ENCODE data around the gene ARMC9. TPM values are rescaled to one million over a fixed set of nuclear protein-coding genes. Genes with fewer than 3 reads are reported as not detected.
A peak's percentile ranks its signal among the peaks of the same experiment; 100 is the strongest.

Gene ARMC9
- total and polyA plus RNA-seq, 8 donors, result 4.5 to 114 (median 11.0) TPM

DNA sequence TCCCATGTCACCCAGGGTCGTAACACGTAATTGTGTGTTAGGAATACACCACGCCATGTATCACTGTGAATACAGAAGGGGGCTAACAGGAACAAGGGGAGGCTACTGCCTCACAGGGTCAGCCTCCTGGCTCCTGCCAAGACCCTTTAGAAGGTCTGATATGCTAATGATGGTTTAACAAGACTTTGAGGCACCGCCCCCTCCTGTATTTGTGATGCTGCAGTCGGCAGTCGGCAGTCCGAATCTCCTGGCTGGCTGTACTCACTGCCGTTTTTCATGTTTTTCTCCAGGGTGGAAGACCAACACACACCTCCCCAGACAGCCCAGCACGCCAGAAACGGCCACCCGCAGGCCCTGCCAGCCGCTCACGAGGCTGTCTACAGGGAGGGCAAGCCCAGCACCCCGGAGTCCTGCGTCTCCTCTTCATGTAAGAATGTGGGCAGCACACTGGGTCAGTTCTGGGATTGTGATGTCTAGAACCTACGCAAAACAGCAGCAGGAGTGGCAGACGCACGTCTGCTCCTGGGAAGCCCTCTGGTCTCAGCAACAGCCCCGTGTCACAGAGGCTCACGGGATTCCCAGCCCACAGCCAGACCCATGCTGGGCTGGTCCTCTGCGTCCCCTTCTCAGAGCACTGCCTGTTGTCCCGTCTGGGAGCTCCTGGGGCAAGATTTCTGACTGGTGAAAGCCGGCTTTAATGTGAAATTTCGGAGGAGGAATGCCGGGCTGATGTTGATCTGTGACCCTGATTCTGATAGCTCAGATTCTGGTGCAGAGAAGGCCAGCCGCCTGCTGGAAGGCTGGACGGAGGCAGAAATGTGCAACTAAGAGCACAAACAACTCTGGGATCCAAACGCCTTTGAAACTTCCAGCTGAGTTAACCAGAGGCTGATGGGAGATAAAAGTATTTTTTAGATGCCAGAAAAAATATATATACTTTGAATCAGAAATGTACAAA lies 157.4 kb downstream of the ARMC9 start:
- Histone ChIP-seq H3K27ac (peak overlapping the region in 1 of 5 donors; percentile 32), H3K27me3 (no peaks in the 10 kb centered on the region), H3K4me3 (no peak overlapping the region), H3K9me3 (no peaks in the 10 kb centered on the region), H3K4me1 (peaks cover 0 to 16% (median 8%) of the 10 kb centered on the region in 4 donors), H3K36me3 (peaks cover 0 to 18% (median 8%) of the 10 kb centered on the region in 4 donors)
- intact Hi-C loops (cut with DNase I; ENCODE audit: low total_unique reads), result no loop called here
- peak in 1 of 2 donors; percentile 39 for DNase-seq
- no peak for TF ChIP-seq EP300 (IDR thresholded peaks at IDR 0.05)
- no peak for TF ChIP-seq POLR2A (IDR thresholded peaks at IDR 0.05)
- TF ChIP-seq POLR2AphosphoS5 (IDR thresholded peaks at IDR 0.05), result no peak
- TF ChIP-seq, protein P1, sequence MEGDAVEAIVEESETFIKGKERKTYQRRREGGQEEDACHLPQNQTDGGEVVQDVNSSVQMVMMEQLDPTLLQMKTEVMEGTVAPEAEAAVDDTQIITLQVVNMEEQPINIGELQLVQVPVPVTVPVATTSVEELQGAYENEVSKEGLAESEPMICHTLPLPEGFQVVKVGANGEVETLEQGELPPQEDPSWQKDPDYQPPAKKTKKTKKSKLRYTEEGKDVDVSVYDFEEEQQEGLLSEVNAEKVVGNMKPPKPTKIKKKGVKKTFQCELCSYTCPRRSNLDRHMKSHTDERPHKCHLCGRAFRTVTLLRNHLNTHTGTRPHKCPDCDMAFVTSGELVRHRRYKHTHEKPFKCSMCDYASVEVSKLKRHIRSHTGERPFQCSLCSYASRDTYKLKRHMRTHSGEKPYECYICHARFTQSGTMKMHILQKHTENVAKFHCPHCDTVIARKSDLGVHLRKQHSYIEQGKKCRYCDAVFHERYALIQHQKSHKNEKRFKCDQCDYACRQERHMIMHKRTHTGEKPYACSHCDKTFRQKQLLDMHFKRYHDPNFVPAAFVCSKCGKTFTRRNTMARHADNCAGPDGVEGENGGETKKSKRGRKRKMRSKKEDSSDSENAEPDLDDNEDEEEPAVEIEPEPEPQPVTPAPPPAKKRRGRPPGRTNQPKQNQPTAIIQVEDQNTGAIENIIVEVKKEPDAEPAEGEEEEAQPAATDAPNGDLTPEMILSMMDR (IDR thresholded peaks at IDR 0.05), result no peak
- 82 to 88% (median 84%) methylated on average over 23 to 28 of the region's 28 CpGs for WGBS, 5 donors

DNA sequence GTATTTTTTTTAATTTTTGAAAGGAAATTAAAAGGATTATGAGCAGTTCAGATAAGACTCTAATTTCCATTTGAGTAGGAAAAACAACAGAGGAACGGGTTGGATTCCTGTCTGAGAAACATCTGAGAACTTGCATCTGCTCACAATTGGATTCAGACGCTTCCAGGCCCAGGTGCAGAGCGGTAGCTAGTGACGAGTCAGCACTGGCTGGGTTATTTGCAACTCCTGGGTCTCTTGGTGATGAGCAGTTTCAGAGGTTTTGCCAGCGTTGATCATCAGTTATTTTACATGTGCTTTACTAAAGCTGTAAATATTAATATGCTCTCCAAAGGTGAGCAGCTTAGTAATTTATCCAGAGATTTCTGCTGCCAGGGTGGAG lies 158.0 kb downstream of the ARMC9 start:
- TF ChIP-seq POLR2AphosphoS5 (IDR thresholded peaks at IDR 0.05) (no peak), EP300 (IDR thresholded peaks at IDR 0.05) (no peak), POLR2A (IDR thresholded peaks at IDR 0.05) (no peak)
- TF ChIP-seq, protein P1 (IDR thresholded peaks at IDR 0.05), result no peak
- no peak overlapping the region for H3K4me3 ChIP-seq
- peaks cover 0 to 22% (median 15%) of the 10 kb centered on the region in 4 donors for H3K36me3 ChIP-seq
- DNase-seq, result peak in 1 of 2 donors; percentile 44
- no peaks in the 10 kb centered on the region for H3K9me3 ChIP-seq
- 74 to 81% (median 80%) methylated on average over 5 of the region's 5 CpGs for WGBS, 5 donors
- intact Hi-C loops (cut with DNase I; ENCODE audit: low total_unique reads), result no loop called here
- H3K27me3 ChIP-seq, result no peaks in the 10 kb centered on the region
- peak overlapping the region in 1 of 5 donors; percentile 32 for H3K27ac ChIP-seq
- peaks cover 0 to 17% (median 9%) of the 10 kb centered on the region in 4 donors for H3K4me1 ChIP-seq

DNA sequence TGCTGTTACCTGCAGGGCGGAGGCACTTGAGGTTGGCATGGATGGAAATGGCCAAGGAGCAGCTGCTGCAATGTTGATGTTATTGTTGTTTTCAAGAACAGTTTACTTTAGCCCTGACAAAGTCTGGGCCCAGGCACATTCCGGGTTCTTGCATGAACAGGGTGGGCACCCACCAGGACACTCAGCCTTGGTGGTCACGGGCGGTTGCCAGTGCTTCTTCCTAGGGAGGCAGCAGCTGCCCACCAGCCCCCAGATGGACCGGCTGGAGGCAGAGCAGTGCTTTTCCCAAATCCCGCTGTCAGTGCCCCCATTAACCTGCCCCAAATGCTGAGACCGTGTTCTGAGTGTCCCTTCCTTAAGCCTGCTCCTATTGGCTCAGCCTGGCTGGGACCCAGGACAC lies 158.6 kb downstream of the ARMC9 start:
- no peak for DNase-seq

DNA sequence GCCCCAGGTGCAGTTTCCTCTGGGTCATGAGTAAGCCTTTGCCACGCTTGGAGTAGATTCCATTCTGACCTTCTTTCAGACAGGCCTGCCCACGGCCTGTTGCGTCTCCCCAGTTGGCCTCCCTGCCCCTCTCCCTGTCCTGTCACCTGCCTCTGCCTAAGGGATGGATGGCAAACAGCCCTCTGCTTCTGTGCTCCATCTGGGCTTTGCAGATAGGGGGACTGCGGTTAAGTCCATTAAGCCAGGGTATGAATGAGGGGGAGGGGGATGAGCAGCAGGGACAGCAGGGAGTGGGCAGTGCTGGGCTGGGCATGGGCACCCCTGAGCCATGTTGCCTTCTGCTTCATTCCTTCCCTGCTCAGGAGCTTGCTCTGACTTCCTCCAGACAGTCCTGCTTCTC lies 159.5 kb downstream of the ARMC9 start:
- H3K27me3 ChIP-seq, result no peaks in the 10 kb centered on the region
- H3K9me3 ChIP-seq, result no peaks in the 10 kb centered on the region
- peaks cover 0 to 35% (median 21%) of the 10 kb centered on the region in 4 donors for H3K36me3 ChIP-seq
- H3K4me1 ChIP-seq, result peaks cover 0 to 17% (median 9%) of the 10 kb centered on the region in 4 donors
- no peak for DNase-seq
- H3K27ac ChIP-seq, result no peak overlapping the region
- intact Hi-C loops (cut with DNase I; ENCODE audit: low total_unique reads), result no loop called here
- H3K4me3 ChIP-seq, result no peak overlapping the region
- WGBS, 5 donors, result 93 to 95% (median 95%) methylated on average over 4 of the region's 4 CpGs
- TF ChIP-seq, protein P1 (IDR thresholded peaks at IDR 0.05), result no peak
- TF ChIP-seq POLR2A (IDR thresholded peaks at IDR 0.05), result no peak
- no peak for TF ChIP-seq EP300 (IDR thresholded peaks at IDR 0.05)
- no peak for TF ChIP-seq POLR2AphosphoS5 (IDR thresholded peaks at IDR 0.05)

More for the DNA sequence above, 158.6 kb downstream of the ARMC9 start:
- Histone ChIP-seq H3K36me3 (peaks cover 0 to 28% (median 19%) of the 10 kb centered on the region in 4 donors), H3K27ac (no peak overlapping the region), H3K4me3 (no peak overlapping the region), H3K27me3 (no peaks in the 10 kb centered on the region), H3K4me1 (peaks cover 0 to 17% (median 9%) of the 10 kb centered on the region in 4 donors), H3K9me3 (no peaks in the 10 kb centered on the region)
- TF ChIP-seq, protein P1 (IDR thresholded peaks at IDR 0.05), result no peak
- TF ChIP-seq POLR2A (IDR thresholded peaks at IDR 0.05), result no peak
- no peak for TF ChIP-seq EP300 (IDR thresholded peaks at IDR 0.05)
- TF ChIP-seq POLR2AphosphoS5 (IDR thresholded peaks at IDR 0.05), result no peak
- 89 to 95% (median 93%) methylated on average over 4 to 7 of the region's 7 CpGs for WGBS, 5 donors
- intact Hi-C loops (cut with DNase I; ENCODE audit: low total_unique reads), result no loop called here
